ENCODE results near the gene TRIM39.

DNA sequence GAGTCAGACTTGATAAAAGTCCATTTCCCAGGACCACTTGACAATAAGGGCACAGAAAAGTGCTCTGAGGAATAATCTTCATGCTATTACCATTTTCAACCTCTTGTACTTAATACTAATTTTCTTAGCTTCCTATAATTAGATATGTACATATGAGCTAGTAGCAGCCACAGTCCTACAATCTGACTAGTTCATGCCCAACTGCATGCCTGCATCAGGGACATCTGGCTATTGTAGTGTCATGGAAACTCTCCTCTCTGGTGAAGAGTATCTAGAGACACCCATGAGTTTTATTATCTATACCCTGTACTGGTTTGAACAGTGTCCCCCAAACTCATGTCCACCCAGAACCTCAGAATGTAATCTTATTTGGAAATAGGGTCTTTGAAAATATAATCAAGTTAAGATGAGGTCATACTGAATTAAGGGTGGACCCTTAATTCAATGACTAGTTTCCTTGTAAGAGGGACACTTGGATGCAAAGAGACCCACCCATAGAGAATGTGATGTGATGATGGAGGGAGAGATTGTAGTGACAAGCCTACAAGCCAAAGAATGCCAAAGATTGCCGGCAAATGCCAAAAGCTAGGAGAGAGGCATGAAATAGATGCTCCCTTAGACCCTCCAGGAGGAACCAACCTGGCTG, 13.9 kb upstream of the TRIM39 start:
- TF ChIP-seq, protein P1, sequence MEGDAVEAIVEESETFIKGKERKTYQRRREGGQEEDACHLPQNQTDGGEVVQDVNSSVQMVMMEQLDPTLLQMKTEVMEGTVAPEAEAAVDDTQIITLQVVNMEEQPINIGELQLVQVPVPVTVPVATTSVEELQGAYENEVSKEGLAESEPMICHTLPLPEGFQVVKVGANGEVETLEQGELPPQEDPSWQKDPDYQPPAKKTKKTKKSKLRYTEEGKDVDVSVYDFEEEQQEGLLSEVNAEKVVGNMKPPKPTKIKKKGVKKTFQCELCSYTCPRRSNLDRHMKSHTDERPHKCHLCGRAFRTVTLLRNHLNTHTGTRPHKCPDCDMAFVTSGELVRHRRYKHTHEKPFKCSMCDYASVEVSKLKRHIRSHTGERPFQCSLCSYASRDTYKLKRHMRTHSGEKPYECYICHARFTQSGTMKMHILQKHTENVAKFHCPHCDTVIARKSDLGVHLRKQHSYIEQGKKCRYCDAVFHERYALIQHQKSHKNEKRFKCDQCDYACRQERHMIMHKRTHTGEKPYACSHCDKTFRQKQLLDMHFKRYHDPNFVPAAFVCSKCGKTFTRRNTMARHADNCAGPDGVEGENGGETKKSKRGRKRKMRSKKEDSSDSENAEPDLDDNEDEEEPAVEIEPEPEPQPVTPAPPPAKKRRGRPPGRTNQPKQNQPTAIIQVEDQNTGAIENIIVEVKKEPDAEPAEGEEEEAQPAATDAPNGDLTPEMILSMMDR (IDR thresholded peaks at IDR 0.05): no peak
- TF ChIP-seq NR2C2 (CRISPR knock-in tag; IDR thresholded peaks at IDR 0.05) (no peak), ATF1 (CRISPR knock-in tag; IDR thresholded peaks at IDR 0.05) (no peak), NR3C1 (CRISPR knock-in tag; conservative IDR thresholded peaks at IDR 0.05; ENCODE audit: low read depth) (no peak), ZNF138 (CRISPR knock-in tag; conservative IDR thresholded peaks at IDR 0.05) (no peak), FOXJ3 (CRISPR knock-in tag; IDR thresholded peaks at IDR 0.05; ENCODE audit: borderline replicate concordance) (no peak)
- TF ChIP-seq, protein P2, sequence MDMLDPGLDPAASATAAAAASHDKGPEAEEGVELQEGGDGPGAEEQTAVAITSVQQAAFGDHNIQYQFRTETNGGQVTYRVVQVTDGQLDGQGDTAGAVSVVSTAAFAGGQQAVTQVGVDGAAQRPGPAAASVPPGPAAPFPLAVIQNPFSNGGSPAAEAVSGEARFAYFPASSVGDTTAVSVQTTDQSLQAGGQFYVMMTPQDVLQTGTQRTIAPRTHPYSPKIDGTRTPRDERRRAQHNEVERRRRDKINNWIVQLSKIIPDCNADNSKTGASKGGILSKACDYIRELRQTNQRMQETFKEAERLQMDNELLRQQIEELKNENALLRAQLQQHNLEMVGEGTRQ (CRISPR knock-in tag; IDR thresholded peaks at IDR 0.05): no peak
